K562 (cell line): ENCODE results near the gene IFTAP. TPM values are rescaled to one million over a fixed set of nuclear protein-coding genes. Genes with fewer than 3 reads are reported as not detected.

Experiments used
- ASH1L ChIP-seq: fragments of 450-650 bp; IDR thresholded peaks from 2 replicates; pipeline ENCODE4 v1.6.1; 2018; ENCODE audit warnings: borderline replicate concordance, mild to moderate bottlenecking, low read depth; ENCODE audit not compliant: partially characterized antibody
- CXXC5 ChIP-seq: fragments of 250-450 bp; sonication (Bioruptor Pico); IDR thresholded peaks from 2 replicates; pipeline ENCODE4 v1.8.0; 2022; ENCODE audit warnings: inconsistent platforms, mild to moderate bottlenecking, moderate library complexity
- RBM34 ChIP-seq: fragments of 200-400 bp; formaldehyde crosslinking; IDR thresholded peaks from 2 replicates; pipeline ENCODE4 v1.6.1; 2018; ENCODE audit warnings: low read length, borderline replicate concordance; ENCODE audit not compliant: insufficient read depth
- TFE3 ChIP-seq: fragments of 450-650 bp; formaldehyde crosslinking; IDR thresholded peaks from 2 replicates; pipeline ENCODE4 v1.4.0; 2020; ENCODE audit warnings: mild to moderate bottlenecking, mixed read lengths
- polyA plus RNA-seq, 8 experiments: library from polyadenylated mRNA; depleted of rRNA in 4 of 8; stranded (reverse) in 5 of 8; unstranded in 3 of 8; fragments of >200 nt; fragmentation: Nextera tagmentation in 2 of 8; fragmentation: Illumina TruSeq in 1 of 8; extraction: Ambion mirVana in 2 of 8; extraction: Trizol in 1 of 8; gene quantifications; 2 replicates each; pipeline versions ENCODE4 v1.2.1 to v1.2.3, GENCODE V29; 2011 to 2014; ENCODE audit warnings: inconsistent platforms in 1 of 8, missing spikeins in 1 of 8
- total RNA-seq, 7 experiments: library from RNA; depleted of rRNA in 6 of 7; stranded (reverse); fragments of >200 nt in 6 of 7; fragmentation: Illumina TruSeq in 2 of 7; extraction: Trizol in 2 of 7; gene quantifications; 2 replicates each; pipeline versions ENCODE4 v1.2.1 to v1.2.3, GENCODE V29; 2011 to 2021; ENCODE audit warnings: low replicate concordance in 1 of 7
- TF ChIP-seq, protein P1 (sequence below): sonication (generic); formaldehyde crosslinking; IDR thresholded peaks from 2 replicates; pipeline ENCODE4 v1.4.0; 2020; ENCODE audit warnings: mild to moderate bottlenecking, missing genetic modification reagents
- TF ChIP-seq, protein P2 (sequence below): fragments of 250-450 bp; sonication (Bioruptor Pico); IDR thresholded peaks from 2 replicates; pipeline ENCODE4 v1.5.0; 2020; ENCODE audit warnings: mild to moderate bottlenecking

IFTAP gene
- total and polyA plus RNA-seq, 9 of the 15 experiments (the other 6 are each of a cell fraction or from before 2014, with no cell fraction given), result 9.2 to 30.0 (median 17.0) TPM

DNA sequence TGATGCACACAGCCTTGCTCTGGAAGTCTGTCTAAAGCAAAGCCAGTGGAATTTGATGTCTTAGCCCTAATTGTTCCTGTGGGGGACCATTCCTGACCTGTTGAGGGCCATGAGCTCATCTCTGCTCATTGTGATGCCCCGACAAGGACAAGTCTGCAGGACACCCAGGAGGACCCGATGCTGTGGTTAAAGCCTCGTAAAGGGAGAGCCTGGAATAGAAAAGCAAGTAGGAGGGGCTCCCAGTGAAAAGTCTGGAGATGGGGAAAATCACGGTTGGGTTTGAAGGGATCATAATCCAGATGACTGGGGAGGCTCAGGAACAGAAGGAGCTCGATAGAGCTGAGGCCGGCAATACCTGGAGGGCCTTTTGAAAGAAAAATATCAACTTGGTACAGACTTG lies 102.2 kb downstream of the IFTAP start (continued):
- TF ChIP-seq, protein P1, sequence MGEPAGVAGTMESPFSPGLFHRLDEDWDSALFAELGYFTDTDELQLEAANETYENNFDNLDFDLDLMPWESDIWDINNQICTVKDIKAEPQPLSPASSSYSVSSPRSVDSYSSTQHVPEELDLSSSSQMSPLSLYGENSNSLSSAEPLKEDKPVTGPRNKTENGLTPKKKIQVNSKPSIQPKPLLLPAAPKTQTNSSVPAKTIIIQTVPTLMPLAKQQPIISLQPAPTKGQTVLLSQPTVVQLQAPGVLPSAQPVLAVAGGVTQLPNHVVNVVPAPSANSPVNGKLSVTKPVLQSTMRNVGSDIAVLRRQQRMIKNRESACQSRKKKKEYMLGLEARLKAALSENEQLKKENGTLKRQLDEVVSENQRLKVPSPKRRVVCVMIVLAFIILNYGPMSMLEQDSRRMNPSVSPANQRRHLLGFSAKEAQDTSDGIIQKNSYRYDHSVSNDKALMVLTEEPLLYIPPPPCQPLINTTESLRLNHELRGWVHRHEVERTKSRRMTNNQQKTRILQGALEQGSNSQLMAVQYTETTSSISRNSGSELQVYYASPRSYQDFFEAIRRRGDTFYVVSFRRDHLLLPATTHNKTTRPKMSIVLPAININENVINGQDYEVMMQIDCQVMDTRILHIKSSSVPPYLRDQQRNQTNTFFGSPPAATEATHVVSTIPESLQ (CRISPR knock-in tag), result no peak
- no peak for TF ChIP-seq CXXC5
- TF ChIP-seq, protein P2, sequence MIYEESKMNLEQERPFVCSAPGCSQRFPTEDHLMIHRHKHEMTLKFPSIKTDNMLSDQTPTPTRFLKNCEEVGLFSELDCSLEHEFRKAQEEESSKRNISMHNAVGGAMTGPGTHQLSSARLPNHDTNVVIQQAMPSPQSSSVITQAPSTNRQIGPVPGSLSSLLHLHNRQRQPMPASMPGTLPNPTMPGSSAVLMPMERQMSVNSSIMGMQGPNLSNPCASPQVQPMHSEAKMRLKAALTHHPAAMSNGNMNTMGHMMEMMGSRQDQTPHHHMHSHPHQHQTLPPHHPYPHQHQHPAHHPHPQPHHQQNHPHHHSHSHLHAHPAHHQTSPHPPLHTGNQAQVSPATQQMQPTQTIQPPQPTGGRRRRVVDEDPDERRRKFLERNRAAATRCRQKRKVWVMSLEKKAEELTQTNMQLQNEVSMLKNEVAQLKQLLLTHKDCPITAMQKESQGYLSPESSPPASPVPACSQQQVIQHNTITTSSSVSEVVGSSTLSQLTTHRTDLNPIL (CRISPR knock-in tag), result no peak
- no peak for TF ChIP-seq RBM34
- no peak for TF ChIP-seq ASH1L
- no peak for TF ChIP-seq TFE3
- TF ChIP-seq, all 486 proteins: peak for 0
